ENCODE results near the gene PKD1.
A peak's percentile ranks its signal among the peaks of the same experiment; 100 is the strongest.
"Not testable (repeated sequence)": the region's sequence is repeated elsewhere in the genome, so short reads cannot be mapped to it uniquely, and the experiment has no call there.

The PKD1 gene

DNA sequence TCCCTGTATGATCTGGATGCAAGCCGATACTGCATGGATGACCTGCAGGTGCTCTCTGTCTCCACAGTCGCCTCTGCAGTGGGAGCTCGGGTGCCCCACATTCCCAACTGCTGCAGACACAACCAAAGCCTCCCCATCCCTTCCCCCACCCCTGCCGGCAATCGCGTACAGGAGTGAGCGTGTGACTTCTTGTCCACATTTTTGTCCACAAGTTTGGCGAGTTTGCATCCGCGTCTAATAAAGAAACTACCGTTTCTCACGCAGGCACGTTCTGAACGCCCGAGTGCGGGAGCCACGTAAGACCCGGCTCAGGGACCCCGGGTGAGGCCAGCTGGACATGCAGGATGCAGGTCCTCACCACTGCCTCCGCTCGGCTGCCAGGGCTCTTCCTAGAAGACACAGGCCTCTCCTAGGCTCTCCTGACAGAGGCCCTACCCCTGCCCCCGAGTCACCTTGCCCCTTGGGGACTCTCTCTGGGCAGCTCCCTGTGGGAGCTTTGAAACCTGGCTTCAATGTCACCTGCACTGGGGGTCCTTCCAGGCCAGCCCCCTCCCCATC, 5.7 kb downstream of the PKD1 start:
- H3K36me3 ChIP-seq (ENCODE audit: control insufficient read depth in 2 of 2, insufficient read depth in 2 of 2, low read length in 2 of 2); H3K9ac ChIP-seq (ENCODE audit: low read length in 2 of 2); H3K27me3 ChIP-seq (ENCODE audit: control insufficient read depth in 1 of 2, insufficient read depth in 2 of 2, low read length in 2 of 2); H3K4me3 ChIP-seq (ENCODE audit: low read length in 2 of 2); H3K9me3 ChIP-seq (ENCODE audit: control insufficient read depth in 2 of 2, low read length in 2 of 2): not testable (repeated sequence)
- H3K27ac ChIP-seq (ENCODE audit: low read length) = peak overlapping the region; percentile 46
- peaks cover 43% of the 10 kb centered on the region for H3K4me1 ChIP-seq (ENCODE audit: control insufficient read depth, insufficient read depth, low read length)

DNA sequence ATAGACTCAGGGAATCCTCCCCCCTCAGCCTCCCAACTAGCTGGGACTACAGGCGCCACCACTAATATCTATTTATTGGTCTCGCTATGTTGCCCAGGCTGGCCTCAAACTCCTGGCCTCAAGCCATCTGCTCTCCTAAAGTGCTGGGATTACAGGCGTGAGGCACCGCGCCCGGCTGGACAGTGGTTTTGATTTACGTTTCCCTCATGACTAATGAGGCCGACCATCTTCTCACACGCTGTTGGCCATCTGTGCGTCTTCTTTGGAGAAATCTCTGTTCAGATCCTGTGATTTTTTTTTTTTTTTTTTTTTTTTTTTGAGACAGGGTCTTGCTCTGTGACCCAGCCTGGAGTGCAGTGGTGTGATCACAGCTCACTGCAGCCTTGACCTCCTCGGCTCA, 6.4 kb downstream of the PKD1 start:
- H3K4me3 ChIP-seq (ENCODE audit: low read length in 2 of 2); H3K9ac ChIP-seq (ENCODE audit: low read length in 2 of 2); H3K36me3 ChIP-seq (ENCODE audit: control insufficient read depth in 2 of 2, insufficient read depth in 2 of 2, low read length in 2 of 2); H3K9me3 ChIP-seq (ENCODE audit: control insufficient read depth in 2 of 2, low read length in 2 of 2); H3K27ac ChIP-seq (ENCODE audit: low read length); H3K27me3 ChIP-seq (ENCODE audit: control insufficient read depth in 1 of 2, insufficient read depth in 2 of 2, low read length in 2 of 2): not testable (repeated sequence)
- peaks cover 46% of the 10 kb centered on the region for H3K4me1 ChIP-seq (ENCODE audit: control insufficient read depth, insufficient read depth, low read length)

DNA sequence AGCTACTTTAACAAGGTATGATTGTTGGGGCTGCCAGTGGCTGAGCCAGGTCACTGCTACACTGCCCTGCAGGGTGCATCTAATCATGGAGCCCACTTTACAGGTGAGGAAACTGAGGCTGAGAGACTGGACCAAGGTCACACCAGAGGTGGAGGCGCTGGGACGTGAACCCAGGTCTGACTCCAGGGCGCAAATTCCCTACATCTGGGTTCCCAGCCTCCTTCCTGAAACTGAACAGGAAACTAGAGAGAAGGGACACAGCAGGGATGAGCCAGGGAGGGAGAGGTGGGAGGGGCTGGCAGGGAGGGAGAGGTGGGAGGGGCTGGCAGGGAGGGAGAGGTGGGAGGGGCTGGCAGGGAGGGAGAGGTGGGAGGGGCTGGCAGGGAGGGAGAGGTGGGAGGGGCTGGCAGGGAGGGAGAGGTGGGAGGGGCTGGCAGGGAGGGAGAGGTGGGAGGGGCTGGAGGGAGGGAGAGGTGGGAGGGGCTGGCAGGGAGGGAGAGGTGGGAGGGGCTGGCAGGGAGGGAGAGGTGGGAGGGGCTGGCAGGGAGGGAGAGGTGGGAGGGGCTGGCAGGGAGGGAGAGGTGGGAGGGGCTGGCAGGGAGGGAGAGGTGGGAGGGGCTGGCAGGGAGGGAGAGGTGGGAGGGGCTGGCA, 7.9 kb downstream of the PKD1 start:
- not testable (repeated sequence) for H3K9me3 ChIP-seq (ENCODE audit: control insufficient read depth in 2 of 2, low read length in 2 of 2); H3K36me3 ChIP-seq (ENCODE audit: control insufficient read depth in 2 of 2, insufficient read depth in 2 of 2, low read length in 2 of 2); H3K27me3 ChIP-seq (ENCODE audit: control insufficient read depth in 1 of 2, insufficient read depth in 2 of 2, low read length in 2 of 2)
- H3K27ac ChIP-seq (ENCODE audit: low read length) = peak overlapping the region; percentile 97
- peaks cover 52% of the 10 kb centered on the region for H3K4me1 ChIP-seq (ENCODE audit: control insufficient read depth, insufficient read depth, low read length)
- peak overlapping the region in 1 of 2 donors; percentile 78 for H3K9ac ChIP-seq (ENCODE audit: low read length in 2 of 2)
- peak overlapping the region in 1 of 2 donors; percentile 58 for H3K4me3 ChIP-seq (ENCODE audit: low read length in 2 of 2)

DNA sequence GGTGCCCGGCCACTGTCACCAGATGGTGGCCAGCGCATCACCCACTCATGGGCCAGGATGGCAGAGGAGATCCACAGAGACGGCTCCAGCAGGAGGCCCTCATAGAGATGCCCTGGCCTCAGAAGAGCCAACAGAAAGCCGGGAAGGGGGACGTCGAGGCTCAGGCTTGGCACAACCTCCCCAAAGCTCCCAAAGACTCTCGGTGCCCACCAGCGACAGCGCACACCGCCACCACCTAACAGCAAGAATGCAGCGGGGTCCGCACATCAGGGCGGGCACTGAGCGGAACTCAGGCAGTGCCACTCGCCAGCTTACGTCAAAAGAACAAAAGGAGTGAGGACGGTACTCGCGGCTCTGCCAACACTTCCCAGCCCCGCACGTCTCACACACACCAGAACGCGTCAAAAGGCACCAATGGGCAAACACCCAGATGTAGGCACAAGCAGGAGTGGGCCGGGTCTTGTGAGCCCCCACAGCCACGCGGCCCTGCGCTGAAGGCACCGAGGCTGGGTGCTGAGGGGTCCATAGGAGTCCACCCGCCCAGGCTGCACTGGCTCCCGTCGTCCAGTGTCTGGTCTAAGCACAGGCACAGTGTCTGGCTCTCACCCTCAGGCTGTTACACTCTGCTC, 8.7 kb downstream of the PKD1 start:
- H3K27me3 ChIP-seq (ENCODE audit: control insufficient read depth in 1 of 2, insufficient read depth in 2 of 2, low read length in 2 of 2); H3K9me3 ChIP-seq (ENCODE audit: control insufficient read depth in 2 of 2, low read length in 2 of 2); H3K36me3 ChIP-seq (ENCODE audit: control insufficient read depth in 2 of 2, insufficient read depth in 2 of 2, low read length in 2 of 2): not testable (repeated sequence)
- Histone ChIP-seq H3K27ac (ENCODE audit: low read length) (peak overlapping the region; percentile 97), H3K4me1 (ENCODE audit: control insufficient read depth, insufficient read depth, low read length) (peaks cover 58% of the 10 kb centered on the region), H3K9ac (ENCODE audit: low read length in 2 of 2) (peak overlapping the region; percentile 72 to 78), H3K4me3 (ENCODE audit: low read length in 2 of 2) (peak overlapping the region in 1 of 2 donors; percentile 58)

DNA sequence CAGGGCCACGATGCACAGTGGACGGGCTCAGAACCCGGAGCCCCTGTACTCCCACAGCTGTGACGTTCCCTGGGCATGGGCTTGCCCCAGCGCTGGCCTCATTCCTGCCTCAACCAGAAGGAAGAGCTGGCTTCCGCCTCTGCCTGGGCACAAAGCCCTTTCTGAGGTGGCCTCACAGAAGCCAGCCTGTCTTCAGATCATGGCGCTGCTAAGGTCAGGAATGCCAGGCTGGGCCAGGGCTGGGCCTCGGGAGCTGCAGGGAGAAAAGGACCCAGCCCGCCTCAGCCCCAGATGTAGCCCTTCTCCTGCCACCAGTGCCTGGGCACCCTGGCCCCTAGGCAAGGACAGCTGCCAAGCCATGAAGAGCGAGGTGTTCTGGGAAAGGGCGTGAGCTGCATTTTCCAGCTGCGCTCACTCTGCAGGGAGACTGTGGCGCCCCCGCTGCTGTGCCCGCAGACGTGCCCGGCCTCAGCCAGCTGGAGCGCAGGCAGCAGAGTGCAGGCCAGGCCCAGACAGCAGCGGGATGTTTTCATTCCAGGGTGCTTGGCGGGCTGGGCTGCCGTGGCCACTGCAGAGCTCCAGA, 9.4 kb downstream of the PKD1 start:
- not testable (repeated sequence) for H3K9me3 ChIP-seq (ENCODE audit: control insufficient read depth in 2 of 2, low read length in 2 of 2); H3K36me3 ChIP-seq (ENCODE audit: control insufficient read depth in 2 of 2, insufficient read depth in 2 of 2, low read length in 2 of 2); H3K27me3 ChIP-seq (ENCODE audit: control insufficient read depth in 1 of 2, insufficient read depth in 2 of 2, low read length in 2 of 2)
- Histone ChIP-seq H3K9ac (ENCODE audit: low read length in 2 of 2) (peak overlapping the region; percentile 42 to 78), H3K27ac (ENCODE audit: low read length) (peak overlapping the region; percentile 97), H3K4me3 (ENCODE audit: low read length in 2 of 2) (peak overlapping the region in 1 of 2 donors; percentile 58), H3K4me1 (ENCODE audit: control insufficient read depth, insufficient read depth, low read length) (peaks cover 64% of the 10 kb centered on the region)

DNA sequence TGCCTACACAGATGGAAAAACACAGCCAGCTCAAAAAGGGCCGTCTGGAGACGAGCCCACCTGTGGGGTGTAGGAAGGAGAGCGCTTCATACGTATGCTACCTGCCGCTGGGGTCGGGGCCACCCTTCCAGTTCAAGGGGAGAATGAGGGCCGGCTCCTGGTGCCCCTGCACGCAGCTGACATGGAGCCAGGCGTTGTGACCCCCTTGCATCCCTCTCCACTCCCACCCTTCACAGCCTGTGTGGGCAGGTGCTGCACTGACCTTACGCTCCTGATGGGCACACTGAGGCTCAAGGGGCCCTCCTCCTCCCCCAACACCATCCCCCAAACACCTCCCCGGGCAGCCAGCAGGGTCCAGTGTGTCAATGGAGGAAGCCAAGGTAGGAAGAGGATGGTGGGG, 10.1 kb downstream of the PKD1 start:
- Histone ChIP-seq H3K4me1 (ENCODE audit: control insufficient read depth, insufficient read depth, low read length) (peaks cover 67% of the 10 kb centered on the region), H3K27ac (ENCODE audit: low read length) (peak overlapping the region; percentile 97), H3K9ac (ENCODE audit: low read length in 2 of 2) (peak overlapping the region; percentile 78), H3K4me3 (ENCODE audit: low read length in 2 of 2) (peak overlapping the region in 1 of 2 donors; percentile 69)
- H3K27me3 ChIP-seq (ENCODE audit: control insufficient read depth in 1 of 2, insufficient read depth in 2 of 2, low read length in 2 of 2); H3K9me3 ChIP-seq (ENCODE audit: control insufficient read depth in 2 of 2, low read length in 2 of 2); H3K36me3 ChIP-seq (ENCODE audit: control insufficient read depth in 2 of 2, insufficient read depth in 2 of 2, low read length in 2 of 2): not testable (repeated sequence)

DNA sequence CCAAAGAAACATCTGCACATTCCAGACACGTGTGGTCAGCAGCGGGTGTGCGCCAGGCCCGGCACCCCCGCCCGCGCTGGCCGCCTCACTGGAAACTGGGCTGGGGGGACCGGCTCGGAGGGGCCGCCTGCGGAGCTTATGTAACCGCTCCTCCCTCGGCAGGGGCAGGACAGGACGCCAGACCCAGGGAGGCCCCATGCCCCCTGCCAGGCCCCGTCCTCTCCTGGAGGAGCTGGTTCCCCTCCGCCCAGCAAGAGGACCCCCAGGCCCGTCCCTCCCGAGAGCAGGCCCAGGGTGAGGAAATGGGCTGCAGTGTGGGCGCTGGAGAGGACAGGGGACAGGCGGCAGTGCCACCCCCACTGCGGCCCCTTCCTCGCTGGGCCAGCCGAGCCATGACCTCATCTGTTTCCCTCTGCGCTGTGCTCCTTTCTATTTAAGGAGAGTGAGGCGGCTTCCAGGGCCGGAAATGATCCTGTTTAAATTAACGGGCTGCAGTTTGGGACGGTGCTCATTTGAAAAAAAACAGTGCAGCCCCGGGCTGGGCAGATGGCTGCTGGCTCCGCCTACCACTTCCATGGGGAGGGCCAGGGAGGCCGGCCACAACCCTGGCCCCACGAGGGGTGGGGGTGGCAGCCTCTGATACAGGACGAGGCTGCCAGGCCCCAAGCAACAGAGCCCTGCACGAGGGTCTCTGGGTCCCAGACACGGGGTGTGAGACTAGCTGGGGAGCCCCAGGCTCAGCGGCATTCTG, 10.8 kb downstream of the PKD1 start:
- H3K9ac ChIP-seq (ENCODE audit: low read length in 2 of 2) = peak overlapping the region; percentile 78
- not testable (repeated sequence) for H3K27me3 ChIP-seq (ENCODE audit: control insufficient read depth in 1 of 2, insufficient read depth in 2 of 2, low read length in 2 of 2); H3K9me3 ChIP-seq (ENCODE audit: control insufficient read depth in 2 of 2, low read length in 2 of 2); H3K36me3 ChIP-seq (ENCODE audit: control insufficient read depth in 2 of 2, insufficient read depth in 2 of 2, low read length in 2 of 2)
- peak overlapping the region; percentile 97 for H3K27ac ChIP-seq (ENCODE audit: low read length)
- H3K4me3 ChIP-seq (ENCODE audit: low read length in 2 of 2) = peak overlapping the region; percentile 12 to 69
- H3K4me1 ChIP-seq (ENCODE audit: control insufficient read depth, insufficient read depth, low read length) = peaks cover 65% of the 10 kb centered on the region

DNA sequence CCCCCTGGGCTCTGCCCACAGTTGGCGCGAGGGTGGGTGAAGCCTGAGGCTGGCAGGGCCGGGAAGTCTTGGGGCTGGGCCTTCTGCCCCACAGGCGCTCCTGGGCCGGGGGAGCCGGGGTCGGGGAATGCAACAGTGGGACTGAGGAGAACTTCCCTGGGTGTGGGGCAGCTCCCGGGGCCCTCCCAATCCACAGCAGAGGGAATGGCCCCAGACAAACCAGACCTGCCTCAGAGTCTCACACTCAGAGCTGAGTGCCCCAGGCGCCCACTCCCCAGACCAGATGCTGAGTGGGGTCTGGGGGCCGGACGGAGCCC, 11.4 kb downstream of the PKD1 start:
- Histone ChIP-seq H3K9ac (ENCODE audit: low read length in 2 of 2) (peak overlapping the region; percentile 75 to 78), H3K27ac (ENCODE audit: low read length) (peak overlapping the region; percentile 97), H3K4me1 (ENCODE audit: control insufficient read depth, insufficient read depth, low read length) (peaks cover 62% of the 10 kb centered on the region), H3K4me3 (ENCODE audit: low read length in 2 of 2) (peak overlapping the region; percentile 12 to 69)
- H3K9me3 ChIP-seq (ENCODE audit: control insufficient read depth in 2 of 2, low read length in 2 of 2); H3K36me3 ChIP-seq (ENCODE audit: control insufficient read depth in 2 of 2, insufficient read depth in 2 of 2, low read length in 2 of 2); H3K27me3 ChIP-seq (ENCODE audit: control insufficient read depth in 1 of 2, insufficient read depth in 2 of 2, low read length in 2 of 2): not testable (repeated sequence)

DNA sequence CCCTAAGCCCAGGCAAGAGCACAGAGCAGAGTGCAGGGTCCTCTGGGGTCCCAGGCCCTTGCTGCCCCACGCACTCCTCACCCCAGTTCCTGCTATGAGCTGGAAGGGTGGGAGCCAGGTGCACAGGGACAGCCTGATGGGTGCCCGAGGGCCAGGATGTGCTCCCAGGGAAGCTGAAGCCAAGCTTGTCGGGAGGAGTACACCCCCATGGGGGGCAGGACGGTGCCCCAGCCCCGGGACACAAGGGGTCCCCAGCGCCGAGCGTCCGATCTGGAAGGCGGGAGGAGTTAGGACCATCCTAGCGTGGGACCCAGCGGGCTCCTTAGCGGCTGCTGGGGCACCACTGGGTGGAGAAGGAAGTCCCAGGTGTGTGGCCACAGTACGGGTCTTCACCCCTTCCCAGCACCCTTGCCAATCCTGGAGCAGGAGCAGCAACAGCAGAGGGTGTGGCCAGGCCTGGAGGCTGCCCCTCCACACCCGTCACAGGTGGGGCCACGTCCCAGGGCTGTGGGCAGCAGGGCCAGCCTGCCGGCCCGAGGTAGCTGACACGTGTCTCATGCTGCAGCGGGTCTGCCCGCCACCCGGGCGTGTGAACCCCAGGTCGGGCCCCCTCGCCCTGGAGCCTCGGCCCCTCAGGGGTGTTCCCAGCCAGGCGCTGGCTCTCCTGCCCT, 11.9 kb downstream of the PKD1 start:
- H3K9me3 ChIP-seq (ENCODE audit: control insufficient read depth in 2 of 2, low read length in 2 of 2); H3K36me3 ChIP-seq (ENCODE audit: control insufficient read depth in 2 of 2, insufficient read depth in 2 of 2, low read length in 2 of 2); H3K27me3 ChIP-seq (ENCODE audit: control insufficient read depth in 1 of 2, insufficient read depth in 2 of 2, low read length in 2 of 2): not testable (repeated sequence)
- H3K4me1 ChIP-seq (ENCODE audit: control insufficient read depth, insufficient read depth, low read length) = peaks cover 62% of the 10 kb centered on the region
- H3K9ac ChIP-seq (ENCODE audit: low read length in 2 of 2) = peak overlapping the region; percentile 55 to 78
- peak overlapping the region; percentile 97 for H3K27ac ChIP-seq (ENCODE audit: low read length)
- peak overlapping the region; percentile 12 to 69 for H3K4me3 ChIP-seq (ENCODE audit: low read length in 2 of 2)

DNA sequence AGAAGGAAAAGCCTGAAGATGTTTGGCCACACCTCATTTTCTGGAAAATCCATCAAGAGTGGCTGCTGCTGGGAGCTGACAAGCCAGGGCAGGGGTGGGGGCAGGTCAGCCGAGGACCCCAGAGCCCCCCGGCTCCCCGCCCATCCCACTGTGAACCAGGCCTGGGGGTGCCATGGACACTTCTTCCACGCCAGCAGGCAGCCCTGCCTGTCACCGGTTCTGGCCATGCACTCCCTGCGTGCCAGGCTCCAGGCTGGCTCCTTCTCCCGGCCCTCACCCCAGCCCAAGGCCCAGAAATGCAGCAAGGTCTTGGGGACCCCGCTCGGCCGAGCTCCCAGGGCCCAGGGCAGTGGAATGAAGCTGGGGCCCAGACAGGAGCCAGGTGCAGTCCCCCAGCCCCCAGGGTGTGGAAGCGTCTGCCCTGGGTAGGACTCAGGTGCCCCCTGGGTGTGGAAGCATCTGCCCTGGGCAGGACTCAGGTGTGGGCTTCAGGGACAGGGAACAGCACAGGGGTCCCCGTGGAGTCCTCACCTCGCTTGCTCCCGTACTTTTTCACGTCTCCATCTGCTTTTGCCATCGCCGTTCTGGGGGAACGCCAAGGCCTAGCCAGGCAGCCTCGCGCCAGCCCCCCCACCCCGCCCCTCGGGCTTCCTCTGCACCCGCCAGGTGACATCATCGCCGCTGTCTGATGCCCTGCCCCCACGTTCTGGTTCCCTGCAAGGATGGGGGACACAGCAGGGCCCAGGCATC, 12.6 kb downstream of the PKD1 start:
- not testable (repeated sequence) for H3K9me3 ChIP-seq (ENCODE audit: control insufficient read depth in 2 of 2, low read length in 2 of 2); H3K27me3 ChIP-seq (ENCODE audit: control insufficient read depth in 1 of 2, insufficient read depth in 2 of 2, low read length in 2 of 2); H3K36me3 ChIP-seq (ENCODE audit: control insufficient read depth in 2 of 2, insufficient read depth in 2 of 2, low read length in 2 of 2)
- H3K27ac ChIP-seq (ENCODE audit: low read length) = peak overlapping the region; percentile 97
- peak overlapping the region; percentile 58 to 68 for H3K9ac ChIP-seq (ENCODE audit: low read length in 2 of 2)
- H3K4me1 ChIP-seq (ENCODE audit: control insufficient read depth, insufficient read depth, low read length) = peaks cover 58% of the 10 kb centered on the region
- peak overlapping the region; percentile 60 to 69 for H3K4me3 ChIP-seq (ENCODE audit: low read length in 2 of 2)

Measured in stomach smooth muscle (tissue), 2 donors.